Hematopoietic multipotent progenitor cell treated with erythropoietin and hydrocortisone succinate and interleukin-3 and kit ligand, for 15 days (in vitro differentiated cells): ENCODE results near the gene LGI1.

Experiments
- DNase-seq: peaks from one replicate; pipeline ENCODE4 v3.0.0-alpha.2; 2015; ENCODE audit warnings: low spot score

The LGI1 gene

DNA sequence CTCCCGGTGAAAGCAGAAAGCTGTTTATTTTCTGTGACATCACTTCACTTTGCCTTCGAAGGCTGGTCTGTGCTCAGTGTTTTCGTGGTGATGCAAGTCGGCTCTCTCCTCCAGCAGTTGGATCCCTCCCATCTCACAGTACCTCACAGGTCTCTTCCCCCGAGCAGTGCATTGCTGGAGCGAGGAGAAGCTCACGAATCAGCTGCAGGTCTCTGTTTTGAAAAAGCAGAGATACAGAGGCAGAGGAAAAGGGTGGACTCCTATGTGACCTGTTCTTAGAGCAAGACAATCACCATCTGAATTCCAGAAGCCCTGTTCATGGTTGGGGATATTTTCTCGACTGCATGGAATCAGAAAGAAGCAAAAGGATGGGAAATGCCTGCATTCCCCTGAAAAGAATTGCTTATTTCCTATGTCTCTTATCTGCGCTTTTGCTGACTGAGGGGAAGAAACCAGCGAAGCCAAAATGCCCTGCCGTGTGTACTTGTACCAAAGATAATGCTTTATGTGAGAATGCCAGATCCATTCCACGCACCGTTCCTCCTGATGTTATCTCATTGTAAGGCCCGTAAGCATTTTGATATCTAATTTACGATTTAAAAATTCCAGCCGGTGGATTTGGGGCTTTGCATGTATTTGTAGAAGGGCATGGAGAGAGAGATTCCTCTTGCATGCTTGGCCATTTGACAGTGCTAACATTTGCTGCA, at the start of gene LGI1:
LGI1 (plus strand) TSS at position 136 of the 707 bp plus-strand sequence; CDS start at position 345, 209 bp downstream.
- no peak for DNase-seq

DNA sequence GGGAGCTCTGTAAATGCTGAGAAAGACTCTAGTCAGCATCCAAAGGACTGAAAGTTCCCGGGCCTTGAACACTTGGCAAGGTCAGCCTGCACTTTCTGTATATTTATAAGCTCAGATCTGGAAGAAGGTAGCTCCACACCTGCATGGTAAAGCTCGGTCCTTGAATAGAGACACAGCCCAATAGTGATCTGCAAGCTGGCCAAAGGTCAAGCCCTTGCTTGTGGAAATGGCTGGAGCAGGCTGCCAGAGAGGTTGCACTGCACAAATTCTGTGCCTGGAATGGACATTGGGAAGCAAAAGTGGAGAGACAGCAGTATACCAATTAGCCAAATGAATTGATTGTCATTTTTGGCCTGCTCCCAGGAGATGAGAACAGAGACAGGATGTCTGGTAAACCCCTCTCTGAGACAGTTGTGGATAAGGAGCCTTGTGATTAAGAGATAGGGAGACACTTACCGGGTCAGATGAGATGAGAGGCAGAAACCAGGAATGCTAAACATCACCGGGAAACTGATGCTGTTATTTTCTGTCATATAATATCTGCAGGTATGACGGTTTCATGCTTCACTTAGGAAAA, 47.3 kb upstream of the LGI1 start:
- DNase-seq, result no peak

DNA sequence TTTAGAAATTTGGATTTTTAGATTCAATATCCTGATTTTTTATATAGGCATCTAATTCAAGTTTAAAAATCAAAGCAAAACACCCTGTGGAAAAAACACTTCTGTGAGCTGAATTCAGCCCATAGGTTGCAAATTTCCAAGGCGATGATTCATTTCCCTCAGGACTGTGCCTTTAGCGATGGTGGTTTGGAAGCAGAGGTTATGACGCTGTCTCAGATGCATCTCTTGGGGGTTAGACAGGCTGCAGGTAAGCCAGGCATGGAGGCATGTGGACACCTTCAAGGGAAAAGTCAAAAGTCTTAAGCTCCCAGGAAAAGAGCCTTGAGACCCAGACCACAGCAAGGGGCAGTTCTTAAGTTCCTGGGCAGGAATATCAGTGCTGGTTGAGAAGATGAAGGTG, 45.8 kb upstream of the LGI1 start:
- no peak for DNase-seq

DNA sequence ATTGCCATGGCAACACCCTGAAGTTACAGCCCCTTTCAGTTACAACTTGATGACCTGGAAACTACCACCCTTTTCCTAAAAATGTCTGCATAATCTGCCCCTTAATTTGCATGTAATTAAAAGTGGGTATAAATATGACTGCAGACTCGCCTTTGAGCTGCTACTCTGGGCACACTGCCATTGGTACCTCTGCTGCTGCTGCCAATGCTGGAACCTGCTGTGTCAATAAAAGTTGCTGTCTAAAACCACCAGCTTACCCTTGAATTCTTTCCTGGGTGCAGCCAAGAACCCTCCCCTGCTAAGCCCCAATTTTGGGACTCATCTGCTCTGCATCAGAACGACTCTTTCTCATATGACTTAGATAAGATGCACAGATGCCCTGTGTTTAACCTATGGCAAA, 45.1 kb upstream of the LGI1 start:
- DNase-seq, result no peak

DNA sequence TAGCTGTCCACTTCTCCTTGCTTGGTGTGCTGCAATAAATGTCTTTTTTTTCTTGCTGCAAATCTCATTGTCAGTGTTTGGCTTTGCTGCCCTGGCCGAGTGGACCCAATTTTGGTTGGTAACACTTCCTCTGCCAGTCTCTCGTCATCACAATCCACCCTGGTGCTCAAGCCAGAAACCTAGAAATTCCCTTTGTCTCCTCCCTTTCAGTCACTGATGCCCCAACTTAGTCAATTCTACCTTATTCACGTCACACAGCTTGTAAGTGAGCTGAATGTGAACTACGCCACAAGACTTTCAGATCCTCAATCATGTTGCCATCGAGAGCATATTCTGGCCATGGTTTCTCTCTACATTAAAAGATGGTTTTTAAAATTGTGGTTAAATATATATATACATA, 42.4 kb upstream of the LGI1 start:
- DNase-seq, result no peak

DNA sequence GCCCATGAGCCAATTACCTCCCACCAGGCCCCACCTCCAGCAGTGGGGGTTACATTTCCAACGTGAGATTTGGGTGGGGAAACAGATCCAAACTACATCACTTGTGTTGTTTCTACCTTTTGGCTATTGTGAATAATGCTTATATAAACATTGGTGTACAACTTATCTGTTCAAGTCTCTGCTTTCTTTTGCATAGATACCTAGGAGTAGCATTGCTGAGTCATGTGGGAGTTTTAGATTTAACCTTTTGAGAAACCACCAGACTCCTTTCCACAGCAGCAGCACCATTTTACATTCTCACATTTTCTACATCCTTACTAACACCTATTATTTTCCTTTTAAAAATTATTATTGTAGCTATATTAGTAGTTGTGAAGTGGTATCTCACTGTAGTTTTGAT, 41.0 kb upstream of the LGI1 start:
- no peak for DNase-seq

DNA sequence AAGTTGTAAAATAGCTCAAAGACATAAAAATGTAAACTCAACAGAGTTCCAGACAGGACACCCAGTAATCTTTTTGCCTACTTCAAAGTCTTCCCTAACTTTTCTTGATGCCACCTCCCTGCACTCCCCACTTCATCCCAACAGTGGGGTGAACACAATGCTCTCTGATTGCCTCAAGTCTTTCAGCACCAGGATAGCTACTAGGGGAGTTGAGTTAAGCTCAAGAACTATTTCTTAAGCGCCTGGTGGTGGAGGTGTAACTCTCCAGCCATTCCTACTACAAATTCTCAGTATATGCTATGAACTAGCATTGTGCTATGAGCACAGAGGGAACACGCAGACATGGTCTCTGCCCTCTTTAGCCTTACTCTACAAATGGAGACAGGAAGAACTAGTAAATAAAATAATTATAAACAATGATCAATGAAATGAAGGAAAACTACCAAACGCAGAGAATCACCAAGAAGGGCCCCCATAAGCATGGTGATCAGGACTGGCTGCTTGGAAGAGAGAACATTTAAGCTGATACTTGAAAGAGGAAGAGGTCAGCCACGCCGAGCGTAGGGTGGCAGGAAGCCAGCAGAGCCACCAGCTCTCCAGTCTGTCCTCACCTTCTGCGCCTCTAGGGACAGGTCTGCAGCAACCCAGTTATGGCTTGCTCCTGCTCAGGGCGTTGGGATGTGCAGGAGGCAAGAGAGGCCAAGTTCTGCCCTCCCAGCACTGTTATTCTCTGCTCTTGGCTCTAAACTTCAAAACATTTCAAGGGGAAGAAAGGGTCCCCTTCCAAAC, 38.6 kb upstream of the LGI1 start:
- no peak for DNase-seq

DNA sequence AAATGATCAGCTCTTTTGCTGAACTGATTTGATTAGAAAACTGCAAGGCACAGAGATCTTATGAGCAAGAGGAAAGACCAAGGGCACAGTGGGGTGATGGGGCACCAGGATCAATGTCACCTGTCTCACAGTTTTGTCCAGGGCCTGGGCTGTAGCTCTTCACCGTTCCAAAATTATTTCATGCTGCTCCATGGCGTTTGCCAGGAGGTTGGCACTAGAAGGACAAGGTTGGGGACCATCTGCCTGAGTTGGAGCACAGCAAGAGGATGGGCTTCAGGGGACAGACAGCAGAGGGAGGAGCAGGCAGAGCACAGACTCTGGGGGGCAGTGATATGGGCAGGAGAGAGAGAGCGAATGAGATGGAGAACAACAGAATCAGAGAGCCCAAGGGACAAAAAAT, 37.8 kb upstream of the LGI1 start:
- DNase-seq, result no peak

DNA sequence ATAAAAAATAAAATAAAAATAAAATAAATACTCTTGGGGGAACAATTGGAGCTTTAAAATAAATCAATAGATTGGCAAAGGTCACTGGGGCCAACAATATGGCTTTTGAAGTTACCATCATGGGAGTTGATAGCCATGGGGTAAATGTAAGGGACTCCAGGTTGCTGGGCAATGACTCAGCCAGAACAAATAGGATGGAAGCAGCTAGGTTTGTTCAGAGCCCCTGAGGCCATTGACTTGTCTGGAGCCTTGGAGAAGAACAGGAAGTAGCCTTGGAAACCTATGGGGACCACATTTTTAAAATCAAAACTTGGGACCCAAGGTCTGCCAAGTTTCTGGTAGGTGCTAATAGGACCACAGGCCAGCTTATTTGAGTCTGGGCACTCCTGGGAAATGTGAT, 35.2 kb upstream of the LGI1 start:
- no peak for DNase-seq

DNA sequence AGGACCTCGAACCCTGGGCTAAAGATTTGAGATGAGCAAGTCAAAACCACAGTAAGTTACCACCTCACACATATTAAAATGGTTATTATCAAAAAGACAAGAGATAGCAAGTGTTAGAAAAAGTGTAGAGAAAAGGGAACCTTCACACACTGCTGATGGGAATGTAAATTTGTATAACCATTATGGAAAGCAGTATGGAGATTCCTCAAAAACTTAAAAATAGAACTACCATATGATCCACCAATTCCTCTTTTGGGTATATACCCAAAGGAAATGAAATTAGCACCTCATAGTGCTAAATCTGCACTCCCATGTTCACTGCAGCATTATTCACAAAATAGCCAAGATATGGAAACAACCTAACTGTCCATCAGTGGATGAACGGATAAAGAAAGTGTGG, 34.6 kb upstream of the LGI1 start:
- no peak for DNase-seq

DNA sequence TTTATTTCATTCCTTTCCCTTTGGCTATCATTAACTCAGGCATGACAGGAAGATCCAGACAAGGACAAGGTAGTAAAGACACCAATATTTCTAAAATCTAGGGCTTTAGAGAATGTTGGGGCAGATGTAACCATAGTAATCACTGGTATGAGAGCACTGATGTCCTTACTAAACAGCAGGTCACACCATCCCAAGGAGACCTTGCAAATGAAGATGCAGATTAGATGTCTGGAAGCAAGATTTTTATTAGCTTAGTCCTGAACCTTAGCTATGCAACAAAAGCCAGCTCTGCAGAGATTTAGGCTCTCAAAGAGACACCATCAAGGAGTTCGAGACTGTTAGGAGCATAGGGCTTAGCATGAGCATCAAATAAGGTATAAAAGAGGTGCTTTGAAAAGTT, 31.7 kb upstream of the LGI1 start:
- DNase-seq, result no peak

DNA sequence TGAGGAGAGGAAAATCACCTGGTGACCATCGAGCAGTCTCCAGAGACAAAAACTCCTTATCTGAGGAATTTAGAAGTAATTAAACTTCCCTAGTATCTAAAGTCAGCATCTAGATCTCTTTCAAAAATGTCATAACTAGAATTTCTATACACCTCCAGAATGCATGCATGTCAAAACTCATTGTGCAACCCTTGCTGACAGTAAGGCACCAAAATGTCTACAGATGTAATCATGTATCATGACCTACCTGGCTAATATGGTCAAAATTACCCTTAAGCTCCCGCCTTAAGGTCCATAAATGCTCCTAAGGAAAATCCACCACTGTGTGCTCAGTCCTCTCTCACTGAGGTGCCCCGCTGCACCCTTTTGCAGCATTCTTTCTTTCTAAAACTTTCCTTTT, 16.4 kb upstream of the LGI1 start:
- no peak for DNase-seq

DNA sequence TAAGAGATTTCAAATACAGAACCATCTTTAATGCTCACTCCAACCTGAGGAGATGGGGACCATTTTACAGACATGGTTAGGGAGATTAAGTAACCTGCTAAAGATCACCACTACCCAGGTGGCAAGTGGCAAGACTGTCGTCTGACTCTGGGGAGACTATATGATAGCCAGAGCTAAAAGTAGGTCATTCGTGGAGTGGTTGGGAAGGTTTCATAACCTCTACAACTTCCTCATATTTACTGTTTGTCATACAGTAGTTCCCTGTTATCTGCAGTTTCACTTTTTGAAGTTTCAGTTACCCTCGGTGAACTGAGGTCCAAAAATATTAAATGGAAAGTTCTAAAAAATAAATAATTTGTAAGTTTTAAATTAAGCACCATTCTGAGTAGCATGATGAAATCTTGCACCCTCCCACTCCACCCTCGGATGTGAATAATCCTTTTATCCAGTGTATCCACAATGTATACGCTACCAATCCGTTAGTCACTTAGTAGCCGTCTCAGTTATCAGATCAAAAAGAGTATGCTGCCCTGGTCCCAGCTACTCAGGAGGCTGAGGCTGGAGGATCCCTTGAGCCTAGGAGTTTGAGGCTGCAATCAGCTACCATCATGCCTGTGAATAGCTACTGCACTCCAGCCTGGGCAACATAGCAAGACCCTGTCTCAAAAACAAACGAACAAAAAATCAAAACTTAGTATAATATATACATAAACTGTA, 14.9 kb upstream of the LGI1 start:
- DNase-seq, result no peak

DNA sequence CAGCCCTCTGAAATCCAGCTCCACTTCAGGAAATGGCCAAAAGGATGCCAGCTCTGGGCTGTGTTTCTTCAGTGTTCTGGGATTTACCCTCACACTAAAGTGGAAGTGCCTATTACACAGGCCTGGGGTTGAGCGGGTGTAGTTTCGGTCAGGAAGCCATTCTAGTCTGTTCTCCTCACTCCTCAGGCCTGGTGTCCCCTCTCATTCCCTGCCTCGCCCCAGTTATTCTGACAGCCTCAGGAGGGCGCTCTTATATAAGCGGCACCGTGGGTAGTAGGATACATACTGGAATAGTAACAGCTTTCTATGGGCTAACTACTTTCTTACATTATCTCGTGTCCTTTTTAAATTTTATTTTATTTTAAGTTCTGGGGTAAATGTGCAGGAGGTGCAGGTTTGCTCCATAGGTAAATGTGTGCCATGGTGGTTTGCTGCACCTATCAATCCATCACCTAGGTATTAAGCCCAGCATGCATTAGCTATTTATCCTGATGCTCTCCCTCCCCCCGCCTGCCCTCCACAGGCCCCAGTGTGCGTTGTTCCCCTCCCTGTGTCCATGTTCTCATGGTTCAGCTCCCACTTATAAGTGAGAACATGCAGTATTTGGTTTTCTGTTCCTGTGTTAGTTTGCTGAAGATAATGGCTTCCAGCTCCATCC, 12.2 kb upstream of the LGI1 start:
- no peak for DNase-seq

DNA sequence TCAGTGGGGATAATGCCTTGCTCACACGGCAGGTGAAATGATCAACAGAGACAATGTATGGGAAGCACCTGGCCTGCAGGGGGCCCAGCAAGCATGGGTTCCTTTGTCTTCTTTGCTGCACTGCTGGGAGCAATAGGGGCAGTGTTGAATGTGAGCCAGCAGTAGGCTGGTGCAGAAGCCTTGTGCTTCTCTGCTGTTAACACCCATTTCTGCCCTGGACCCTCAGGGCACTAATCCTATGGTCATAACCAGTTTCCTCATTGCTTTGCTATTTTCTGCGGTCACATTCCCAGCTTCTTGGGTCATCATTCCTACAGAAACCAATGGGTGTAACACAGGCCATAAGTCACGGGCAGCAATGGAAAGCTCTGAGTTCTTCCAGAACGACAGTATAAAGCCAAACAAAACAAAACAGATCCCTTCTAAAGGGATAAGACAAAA, 10.9 kb upstream of the LGI1 start:
- no peak for DNase-seq

DNA sequence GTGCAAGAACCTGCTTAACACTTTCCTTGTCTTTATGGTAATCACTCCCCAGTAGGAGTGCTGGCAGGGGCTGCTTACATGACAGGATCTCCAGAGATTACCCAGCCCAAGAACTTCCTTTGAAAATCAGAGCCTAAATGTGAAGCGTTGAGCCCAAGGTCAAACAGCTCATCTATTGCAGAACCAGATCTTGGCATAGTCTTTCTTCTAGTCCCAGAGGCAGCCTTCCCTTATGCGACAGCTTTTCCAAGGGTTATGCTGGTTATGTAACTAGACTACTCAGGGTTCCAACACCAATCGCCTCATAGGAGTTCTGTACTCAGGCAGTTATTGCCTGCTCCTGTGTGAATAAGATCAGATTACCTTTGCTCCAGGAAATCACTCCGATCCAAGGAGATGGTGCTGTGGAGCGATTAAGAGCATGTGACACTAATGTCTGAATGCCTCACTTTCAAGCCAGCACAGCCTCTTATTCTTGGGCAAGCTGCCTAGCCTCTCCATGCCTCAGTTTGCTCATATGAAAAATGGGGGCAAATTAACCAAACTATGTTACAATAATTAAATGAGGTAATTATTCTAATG, 8.4 kb upstream of the LGI1 start:
- no peak for DNase-seq

DNA sequence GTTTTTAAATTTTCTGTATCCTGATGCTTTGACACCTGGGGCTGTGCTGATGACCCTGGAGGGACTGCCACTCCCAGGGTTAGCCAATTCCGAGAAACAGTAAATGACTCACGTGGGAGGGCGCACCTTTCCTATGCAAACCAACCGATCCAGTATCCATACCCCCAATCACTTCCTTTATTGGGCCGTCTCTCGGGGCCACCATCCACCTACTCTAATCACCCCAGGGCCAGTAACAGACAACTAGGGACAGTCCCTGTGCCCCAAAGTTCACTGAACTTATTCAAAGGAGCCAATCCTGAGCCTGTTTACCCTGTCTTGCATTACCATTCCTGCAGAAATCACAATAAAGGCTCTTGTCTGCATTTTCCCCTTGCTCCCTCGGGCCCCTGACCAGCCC, 6.6 kb upstream of the LGI1 start:
- DNase-seq, result no peak

DNA sequence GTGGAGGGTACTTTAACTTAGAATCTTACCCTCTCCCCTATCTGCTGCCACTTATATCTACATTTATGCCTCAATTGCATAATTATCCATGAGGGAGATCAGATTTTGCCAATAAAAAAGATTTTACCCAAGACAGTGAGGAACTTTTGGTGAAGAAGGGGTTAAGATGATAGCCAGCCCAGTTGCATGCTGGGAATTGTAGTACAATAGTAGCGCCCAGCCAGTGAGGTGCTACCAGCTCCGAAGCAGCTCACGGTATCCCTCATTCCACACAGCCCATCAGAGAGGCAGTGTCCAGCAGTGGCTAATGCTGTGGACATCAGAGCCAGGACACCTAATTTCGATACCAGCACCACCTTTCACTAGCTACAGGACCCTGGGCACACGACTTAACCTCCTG, 5.9 kb upstream of the LGI1 start:
- no peak for DNase-seq

DNA sequence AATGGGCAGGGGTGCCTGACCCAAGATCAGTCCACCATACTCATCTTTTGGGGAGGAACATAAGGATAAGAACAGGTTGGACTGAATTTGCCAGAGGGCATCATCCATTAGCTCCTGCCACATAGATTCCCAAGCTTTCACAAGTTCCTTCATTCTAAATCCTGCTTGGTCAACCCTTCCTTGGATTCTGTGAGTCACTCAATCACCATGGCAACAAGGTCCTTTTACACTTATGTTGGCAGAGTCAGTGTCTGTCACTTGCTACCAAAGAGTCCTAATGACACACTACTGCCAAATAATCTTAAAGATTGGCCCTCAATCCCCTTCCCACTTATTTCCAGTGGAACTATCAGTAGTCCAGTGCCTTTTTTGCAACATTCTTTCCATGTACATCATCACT, 5.0 kb upstream of the LGI1 start:
- DNase-seq, result no peak

DNA sequence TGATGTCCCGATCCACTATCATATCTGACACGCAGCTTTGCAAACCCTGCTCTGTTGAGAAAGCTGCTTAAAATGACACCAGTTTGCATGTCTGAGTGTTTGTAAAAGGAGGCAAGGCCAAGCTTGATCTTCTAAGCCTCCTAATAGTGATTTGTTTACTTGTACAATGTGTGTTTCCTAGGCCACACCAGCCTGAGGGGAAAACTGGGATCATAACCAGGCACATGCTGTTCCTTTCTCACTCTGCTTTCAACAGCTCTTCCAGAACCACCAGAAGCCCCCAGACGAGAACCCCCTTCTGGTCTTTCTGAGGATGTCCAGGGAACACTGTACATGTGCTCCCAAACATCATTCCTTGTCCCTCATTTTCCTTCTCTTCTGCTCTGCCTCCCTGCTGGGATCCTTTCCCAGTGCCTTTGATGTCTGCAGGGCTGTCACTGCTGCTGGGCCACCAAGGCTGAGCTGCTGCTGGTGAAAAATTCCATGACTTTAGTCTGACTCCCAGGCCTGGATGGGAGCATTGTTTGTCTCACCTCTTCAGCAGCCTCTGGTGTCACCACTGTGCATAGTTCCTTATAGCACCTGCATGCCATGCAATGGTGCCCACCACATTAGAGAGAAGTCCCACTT, 4.0 kb upstream of the LGI1 start:
- no peak for DNase-seq

DNA sequence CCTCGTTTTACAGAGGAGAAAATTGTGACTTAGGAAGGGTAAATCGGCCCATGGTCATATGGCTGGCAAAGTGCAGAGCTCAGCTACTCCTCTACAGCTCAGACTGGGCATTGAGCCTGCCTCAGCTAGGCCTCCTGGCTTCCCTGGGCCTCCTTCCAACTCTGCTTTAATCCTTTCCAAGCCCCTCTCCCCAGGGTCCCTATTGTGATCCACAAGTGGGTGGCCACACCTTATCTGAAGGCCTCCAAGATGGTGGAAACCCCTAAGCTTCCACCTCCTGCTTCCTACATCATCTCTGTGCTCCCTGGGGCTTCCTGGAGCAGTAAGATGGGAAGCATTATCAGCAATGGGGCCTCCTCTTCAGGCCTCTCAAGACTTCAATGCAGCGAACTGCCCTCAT, 3.0 kb upstream of the LGI1 start:
- DNase-seq, result no peak
